ENCODE results near the gene CDK19. TPM values are rescaled to one million over a fixed set of nuclear protein-coding genes. Genes with fewer than 3 reads are reported as not detected.

Gene CDK19
- total RNA-seq, 1 experiment from 2014 or later = 7.0 TPM

- no peak overlapping the region for H3K4me2 ChIP-seq (ENCODE audit: insufficient read depth, insufficient read length, low read length)
- H3K27ac Mint-ChIP-seq = peak overlapping the region in 2 of 3 experiments; percentile 49 to 78; a peak in 3 of 7 replicates
- H3K4me3 Mint-ChIP-seq = no peak overlapping the region
Observed at GRCh38 chr6:110619275-110619908, 195.9 kb downstream of the CDK19 start.

More at GRCh38 chr6:110619275-110619908, 195.9 kb downstream of the CDK19 start:
- H3K18ac ChIP-seq (ENCODE audit: insufficient read length, low read depth, low read length) = no peak overlapping the region
- H3K79me2 ChIP-seq (ENCODE audit: insufficient read depth, low read length) = no peaks in the 10 kb centered on the region
- no peak overlapping the region for H3K14ac ChIP-seq (ENCODE audit: insufficient read depth, low read length)
- no peak overlapping the region for H3K56ac ChIP-seq (ENCODE audit: insufficient read length, low read depth, low read length)
- WGBS (ENCODE audit: extremely low coverage, insufficient read length, low lambda C conversion rate) = no CpG with 5 or more reads among the region's 2 CpGs
- H3K4me1 Mint-ChIP-seq = peaks cover 16 to 23% of the 10 kb centered on the region in 2 experiments
- DNase-seq = no peak
- no peak overlapping the region for H2BK12ac ChIP-seq (ENCODE audit: insufficient read length, low read depth, low read length)
- H3K23me2 ChIP-seq (ENCODE audit: insufficient read length, low read depth, low read length, poor library complexity, severe bottlenecking) = no peaks in the 10 kb centered on the region
- no peak overlapping the region for H3T11ph ChIP-seq (ENCODE audit: low read length)
- no peak overlapping the region for H4K8ac ChIP-seq (replicated peaks; ENCODE audit: insufficient read length, low read depth, low read length)
- H3K27me3 ChIP-seq (ENCODE audit: insufficient read depth, low read length) = no peaks in the 10 kb centered on the region
- H2BK20ac ChIP-seq (ENCODE audit: low read depth, low read length, poor library complexity, severe bottlenecking) = no peak overlapping the region
- no peaks in the 10 kb centered on the region for H3K79me1 ChIP-seq (ENCODE audit: insufficient read depth, low read depth, low read length, poor library complexity, severe bottlenecking)
- peaks cover 0 to 26% (median 19%) of the 10 kb centered on the region in 3 experiments; a peak in 5 of 7 replicates for H3K36me3 Mint-ChIP-seq (ENCODE audit: insufficient read depth in 1 of 3, low read depth in 3 of 3)
- H2BK15ac ChIP-seq (ENCODE audit: low read depth, low read length) = no peak overlapping the region
- no peak overlapping the region for H4K91ac ChIP-seq (ENCODE audit: insufficient read length, low read depth, low read length)
- no peaks in the 10 kb centered on the region for H4K20me1 ChIP-seq (ENCODE audit: control insufficient read depth, insufficient read depth, insufficient read length)
- no peak overlapping the region for H2BK5ac ChIP-seq (ENCODE audit: insufficient read length, low read length)
- H4K5ac ChIP-seq (ENCODE audit: insufficient read length, low read depth, low read length) = no peak overlapping the region
- H2AFZ ChIP-seq (ENCODE audit: low read length) = no peak overlapping the region
- no peak overlapping the region for H2AK5ac ChIP-seq (ENCODE audit: insufficient read length, low read length)
- no peaks in the 10 kb centered on the region for H3K4me1 ChIP-seq (ENCODE audit: insufficient read depth, low read length)
- no peaks in the 10 kb centered on the region for H3K9me3 ChIP-seq (ENCODE audit: control insufficient read depth, low read depth, low read length)
- H3K4ac ChIP-seq (ENCODE audit: low read depth, low read length) = no peak overlapping the region
- no peaks in the 10 kb centered on the region for H3K9me3 Mint-ChIP-seq
- H3K27me3 Mint-ChIP-seq (ENCODE audit: low read depth) = no peaks in the 10 kb centered on the region
- no peak overlapping the region for H2BK120ac ChIP-seq (ENCODE audit: low read depth, low read length, poor library complexity, severe bottlenecking)
- H3K27ac ChIP-seq (ENCODE audit: insufficient read length, low read depth, low read length) = no peak overlapping the region
- no peak overlapping the region for H3K9ac ChIP-seq (ENCODE audit: extremely low read depth, insufficient read length, low read length)
- H3K23ac ChIP-seq (ENCODE audit: insufficient read length, low read depth, low read length) = no peak overlapping the region
- TF ChIP-seq CTCF (conservative IDR thresholded peaks at IDR 0.05) = no peak

Data from H9 (cell line).